ENCODE data around the gene CPA3.

The CPA3 gene

DNA sequence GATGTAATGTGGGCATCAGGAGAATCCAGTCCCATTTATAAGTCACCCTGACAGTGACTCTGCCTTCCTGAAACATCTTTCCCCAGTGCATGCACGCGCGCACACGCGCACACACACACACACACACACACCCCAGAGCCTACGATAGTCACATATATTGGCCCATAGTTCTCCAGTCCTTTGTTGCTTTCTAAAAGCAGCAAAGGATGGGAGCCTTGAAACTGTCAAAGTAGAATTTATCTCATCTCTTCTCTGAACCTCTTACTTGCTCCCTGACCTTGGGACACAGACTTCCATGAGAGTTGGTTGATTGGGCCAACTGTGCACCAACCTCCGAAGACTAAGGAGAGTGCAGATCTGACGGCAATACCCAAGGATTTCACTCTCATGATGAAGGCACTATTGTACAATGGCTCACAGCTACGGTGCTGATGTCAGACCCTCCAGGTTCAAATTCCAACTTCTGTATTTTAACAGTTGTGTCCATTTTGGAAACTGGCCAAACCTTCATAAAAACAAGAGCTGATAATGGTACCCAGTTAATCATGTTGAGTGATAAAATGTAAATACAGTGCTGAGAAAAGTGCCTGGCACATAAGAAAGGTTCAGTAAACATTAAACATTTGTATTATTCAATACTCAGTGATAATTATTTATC, 8.3 kb downstream of the CPA3 start:
- H3K27me3 Mint-ChIP-seq, result peaks cover 18 to 23% of the 10 kb centered on the region in 2 donors
- ATAC-seq (replicated peaks), result no peak
- no peak for DNase-seq
- H3K9me3 Mint-ChIP-seq, result no peaks in the 10 kb centered on the region
- no peak overlapping the region for H3K4me3 Mint-ChIP-seq
- H3K27ac Mint-ChIP-seq, result no peak overlapping the region
- H3K36me3 Mint-ChIP-seq (ENCODE audit: insufficient read depth), result no peaks in the 10 kb centered on the region
- no peaks in the 10 kb centered on the region for H3K4me1 Mint-ChIP-seq (ENCODE audit: low read depth in 2 of 2)

DNA sequence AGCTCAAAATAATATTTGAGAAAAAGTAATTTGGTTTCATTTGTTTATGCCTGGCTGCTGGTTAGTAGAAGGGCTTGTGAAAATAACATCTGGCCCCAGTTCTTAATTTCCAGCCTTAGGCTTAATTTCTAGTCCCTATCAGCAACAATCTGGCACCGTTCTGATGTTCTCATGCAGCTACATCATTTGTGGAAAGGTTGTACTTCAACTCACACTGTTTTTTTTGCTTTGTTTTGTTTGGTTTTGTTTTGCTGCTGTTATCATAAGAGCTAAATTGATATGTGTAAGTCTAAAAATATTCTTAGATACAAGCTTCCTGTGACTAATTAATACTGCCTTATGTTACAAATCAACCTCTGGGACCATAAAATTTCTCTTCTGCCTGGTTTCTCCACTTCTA, 8.9 kb downstream of the CPA3 start:
- H3K4me1 Mint-ChIP-seq (ENCODE audit: low read depth in 2 of 2), result no peaks in the 10 kb centered on the region
- no peak overlapping the region for H3K27ac Mint-ChIP-seq
- no peak for ATAC-seq (replicated peaks)
- H3K36me3 Mint-ChIP-seq (ENCODE audit: insufficient read depth), result no peaks in the 10 kb centered on the region
- no peaks in the 10 kb centered on the region for H3K9me3 Mint-ChIP-seq
- DNase-seq, result no peak
- peaks cover 16 to 24% of the 10 kb centered on the region in 2 donors for H3K27me3 Mint-ChIP-seq
- H3K4me3 Mint-ChIP-seq, result no peak overlapping the region

DNA sequence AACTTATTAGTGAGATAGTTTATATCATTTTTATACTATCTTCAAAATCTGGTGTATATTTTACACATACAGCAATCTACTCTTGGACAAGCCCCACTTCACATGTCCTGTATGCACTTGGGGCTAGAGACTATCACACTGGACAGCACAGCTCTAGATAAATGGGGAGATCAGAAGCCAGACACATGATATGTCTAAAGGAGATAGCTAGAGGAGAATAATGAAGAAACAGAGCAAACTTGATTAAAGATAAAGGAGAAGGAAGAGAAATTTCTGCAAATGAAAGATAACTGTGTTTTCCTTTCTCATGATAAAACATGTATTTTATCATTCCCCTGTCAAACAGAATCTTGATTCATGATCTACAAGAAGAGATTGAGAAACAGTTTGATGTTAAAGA, 13.0 kb downstream of the CPA3 start:
- Mint-ChIP-seq H3K36me3 (ENCODE audit: insufficient read depth) (no peaks in the 10 kb centered on the region), H3K9me3 (no peaks in the 10 kb centered on the region), H3K27me3 (peaks cover 18 to 33% of the 10 kb centered on the region in 2 donors), H3K27ac (no peak overlapping the region), H3K4me1 (ENCODE audit: low read depth in 2 of 2) (no peaks in the 10 kb centered on the region), H3K4me3 (no peak overlapping the region)
- no peak for DNase-seq
- ATAC-seq (replicated peaks), result no peak

DNA sequence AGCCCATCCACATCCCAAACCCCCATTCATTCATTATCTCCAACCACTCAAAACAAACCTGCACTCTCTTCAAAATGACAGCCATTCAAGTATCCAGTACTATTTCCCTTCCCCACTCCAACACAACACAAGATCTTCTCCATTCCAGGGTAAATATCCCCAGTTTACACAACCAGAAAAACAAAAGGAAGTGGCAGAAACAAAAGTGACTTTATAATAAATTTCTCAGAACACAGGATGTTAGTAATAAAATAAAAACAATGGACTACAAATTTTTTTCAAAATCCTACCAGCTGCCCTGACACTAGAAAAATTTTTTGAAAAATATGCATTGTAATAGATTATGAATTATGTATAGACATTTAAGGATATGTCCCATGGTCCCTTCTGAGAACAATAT, 14.2 kb downstream of the CPA3 start:
- no peak for ATAC-seq (replicated peaks)
- no peaks in the 10 kb centered on the region for H3K4me1 Mint-ChIP-seq (ENCODE audit: low read depth in 2 of 2)
- no peak overlapping the region for H3K27ac Mint-ChIP-seq
- no peak for DNase-seq
- no peaks in the 10 kb centered on the region for H3K36me3 Mint-ChIP-seq (ENCODE audit: insufficient read depth)
- H3K4me3 Mint-ChIP-seq, result no peak overlapping the region
- H3K9me3 Mint-ChIP-seq, result no peaks in the 10 kb centered on the region
- H3K27me3 Mint-ChIP-seq, result peaks cover 19 to 32% of the 10 kb centered on the region in 2 donors

DNA sequence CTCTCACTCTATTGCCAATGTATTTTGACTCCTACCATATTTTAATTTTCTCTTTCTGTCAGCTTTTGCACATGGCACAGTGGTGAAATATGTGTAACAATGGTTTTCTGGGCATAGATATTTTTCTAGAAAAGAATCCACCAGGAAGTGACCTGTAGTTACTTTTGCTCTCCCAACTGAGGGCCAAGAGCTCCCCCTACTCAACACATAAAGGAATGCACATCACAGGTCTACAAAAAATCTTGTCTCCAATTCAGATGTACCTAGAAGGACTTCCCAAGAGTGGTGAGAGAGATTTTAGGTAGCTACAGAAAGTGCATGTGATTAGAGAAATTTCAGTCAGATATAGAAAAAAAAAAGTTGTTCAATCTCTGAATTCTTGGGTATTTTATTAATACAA, 15.6 kb downstream of the CPA3 start:
- Mint-ChIP-seq H3K4me1 (ENCODE audit: low read depth in 2 of 2) (no peaks in the 10 kb centered on the region), H3K9me3 (no peaks in the 10 kb centered on the region), H3K36me3 (ENCODE audit: insufficient read depth) (no peaks in the 10 kb centered on the region), H3K4me3 (no peak overlapping the region), H3K27ac (no peak overlapping the region), H3K27me3 (peaks cover 14 to 28% of the 10 kb centered on the region in 2 donors)
- no peak for DNase-seq
- no peak for ATAC-seq (replicated peaks)

DNA sequence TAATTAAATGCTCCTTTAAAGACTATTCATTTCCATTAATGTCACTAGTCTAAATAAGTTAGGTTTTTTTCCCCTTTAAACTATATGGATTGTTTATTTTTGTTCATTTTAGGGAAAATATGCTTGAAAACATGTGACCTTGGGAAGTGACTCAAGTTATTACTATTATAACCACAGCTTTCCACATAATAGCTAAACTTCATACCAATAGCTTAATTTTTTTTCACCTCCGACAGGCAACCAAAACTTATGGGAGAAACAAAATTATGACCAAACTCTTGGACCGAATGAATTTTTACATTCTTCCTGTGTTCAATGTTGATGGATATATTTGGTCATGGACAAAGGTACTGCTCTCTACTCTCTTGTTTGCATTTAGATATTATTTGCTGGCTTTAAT, 16.2 kb downstream of the CPA3 start:
- Mint-ChIP-seq H3K4me1 (ENCODE audit: low read depth in 2 of 2) (no peaks in the 10 kb centered on the region), H3K36me3 (ENCODE audit: insufficient read depth) (no peaks in the 10 kb centered on the region), H3K27me3 (peaks cover 14 to 28% of the 10 kb centered on the region in 2 donors), H3K4me3 (no peak overlapping the region), H3K27ac (no peak overlapping the region), H3K9me3 (no peaks in the 10 kb centered on the region)
- DNase-seq (no peak), ATAC-seq (replicated peaks) (no peak)

DNA sequence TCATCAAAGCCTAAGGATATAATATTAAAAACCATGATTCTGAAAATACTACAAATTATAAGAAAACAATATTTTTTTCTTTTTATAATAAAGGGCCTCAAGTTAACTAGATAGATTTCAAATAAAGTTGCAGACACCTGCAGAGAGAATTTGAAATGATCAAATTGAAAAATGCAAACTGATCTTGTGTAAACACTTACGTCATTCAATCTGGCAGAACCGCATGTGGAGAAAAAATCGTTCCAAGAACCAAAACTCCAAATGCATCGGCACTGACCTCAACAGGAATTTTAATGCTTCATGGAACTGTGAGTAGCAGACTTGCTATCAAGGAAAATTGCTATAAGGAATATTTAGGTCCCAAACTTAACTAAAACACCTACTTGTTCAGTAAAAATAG, 17.2 kb downstream of the CPA3 start:
- Mint-ChIP-seq H3K4me3 (no peak overlapping the region), H3K36me3 (ENCODE audit: insufficient read depth) (no peaks in the 10 kb centered on the region), H3K27ac (no peak overlapping the region), H3K9me3 (no peaks in the 10 kb centered on the region), H3K4me1 (ENCODE audit: low read depth in 2 of 2) (no peaks in the 10 kb centered on the region), H3K27me3 (peaks cover 17 to 22% of the 10 kb centered on the region in 2 donors)
- no peak for ATAC-seq (replicated peaks)
- DNase-seq, result no peak

DNA sequence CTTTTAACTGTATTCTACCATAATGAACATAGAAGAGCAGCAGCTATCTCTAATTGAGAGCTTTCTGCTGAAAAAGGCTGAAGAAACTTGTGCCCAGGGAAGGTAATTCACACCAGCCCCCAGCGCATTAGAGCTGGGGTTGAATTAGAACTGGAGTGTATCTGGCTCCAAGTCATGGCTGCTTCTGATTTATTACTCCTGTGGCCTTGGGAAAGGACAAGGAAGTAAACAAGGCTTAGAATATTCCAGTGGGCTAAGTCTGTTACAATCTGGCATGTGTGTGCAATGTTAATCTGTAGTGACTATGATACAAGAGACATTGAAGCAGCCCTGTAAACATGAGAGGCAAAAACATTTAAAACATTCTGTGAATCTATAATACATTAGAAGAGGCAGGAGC, 18.1 kb downstream of the CPA3 start:
- DNase-seq (no peak), ATAC-seq (replicated peaks) (no peak)
- no peaks in the 10 kb centered on the region for H3K36me3 Mint-ChIP-seq (ENCODE audit: insufficient read depth)
- peaks cover 15 to 23% of the 10 kb centered on the region in 2 donors for H3K27me3 Mint-ChIP-seq
- no peaks in the 10 kb centered on the region for H3K4me1 Mint-ChIP-seq (ENCODE audit: low read depth in 2 of 2)
- H3K4me3 Mint-ChIP-seq, result no peak overlapping the region
- H3K27ac Mint-ChIP-seq, result no peak overlapping the region
- H3K9me3 Mint-ChIP-seq, result no peaks in the 10 kb centered on the region

DNA sequence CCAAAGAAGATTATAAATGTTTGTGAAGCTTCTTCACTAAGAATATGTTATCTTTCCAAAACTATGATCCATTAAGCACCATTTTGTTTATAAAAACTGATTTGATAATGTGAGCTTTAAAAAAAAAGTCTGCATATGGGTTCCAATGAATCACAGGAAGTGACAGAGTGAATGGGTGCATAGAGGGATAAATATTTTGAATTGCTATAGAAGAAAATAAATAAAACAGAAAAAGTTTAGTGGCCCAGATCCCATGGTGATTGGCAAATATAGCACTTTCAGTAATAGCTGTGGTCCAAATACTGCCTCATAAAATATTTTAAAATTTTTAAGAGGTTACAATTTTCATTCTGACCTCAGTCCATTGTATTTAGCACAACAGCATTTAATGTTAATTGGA, 19.2 kb downstream of the CPA3 start:
- ATAC-seq (replicated peaks), result no peak
- no peak for DNase-seq
- H3K4me1 Mint-ChIP-seq (ENCODE audit: low read depth in 2 of 2), result no peaks in the 10 kb centered on the region
- H3K9me3 Mint-ChIP-seq, result no peaks in the 10 kb centered on the region
- no peak overlapping the region for H3K4me3 Mint-ChIP-seq
- no peak overlapping the region for H3K27ac Mint-ChIP-seq
- H3K27me3 Mint-ChIP-seq, result peaks cover 14 to 30% of the 10 kb centered on the region in 2 donors
- H3K36me3 Mint-ChIP-seq (ENCODE audit: insufficient read depth), result no peaks in the 10 kb centered on the region

DNA sequence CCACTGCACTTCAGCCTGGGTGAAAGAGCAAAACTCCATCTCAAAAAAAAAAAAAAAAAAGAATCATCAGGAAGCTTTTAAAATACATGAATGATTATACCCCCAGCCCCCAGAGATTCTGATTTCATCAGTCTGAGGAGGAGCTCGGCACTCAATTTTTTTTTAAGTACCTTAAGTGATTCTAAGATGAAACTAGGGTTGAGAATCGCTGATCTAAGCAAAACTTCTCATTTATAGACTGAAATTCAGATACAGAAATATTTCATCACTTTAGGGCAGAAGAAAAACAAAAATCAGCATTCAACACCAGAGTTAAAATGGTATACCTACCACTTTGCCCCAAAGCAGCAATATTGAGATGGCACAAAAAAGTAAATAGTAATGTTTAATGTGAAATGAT, 24.7 kb downstream of the CPA3 start:
- DNase-seq (no peak), ATAC-seq (replicated peaks) (no peak)
- H3K4me1 Mint-ChIP-seq (ENCODE audit: low read depth in 2 of 2), result no peaks in the 10 kb centered on the region
- no peaks in the 10 kb centered on the region for H3K36me3 Mint-ChIP-seq (ENCODE audit: insufficient read depth)
- H3K27me3 Mint-ChIP-seq, result peaks cover 17 to 25% of the 10 kb centered on the region in 2 donors
- H3K27ac Mint-ChIP-seq, result no peak overlapping the region
- H3K4me3 Mint-ChIP-seq, result no peak overlapping the region
- no peaks in the 10 kb centered on the region for H3K9me3 Mint-ChIP-seq

DNA sequence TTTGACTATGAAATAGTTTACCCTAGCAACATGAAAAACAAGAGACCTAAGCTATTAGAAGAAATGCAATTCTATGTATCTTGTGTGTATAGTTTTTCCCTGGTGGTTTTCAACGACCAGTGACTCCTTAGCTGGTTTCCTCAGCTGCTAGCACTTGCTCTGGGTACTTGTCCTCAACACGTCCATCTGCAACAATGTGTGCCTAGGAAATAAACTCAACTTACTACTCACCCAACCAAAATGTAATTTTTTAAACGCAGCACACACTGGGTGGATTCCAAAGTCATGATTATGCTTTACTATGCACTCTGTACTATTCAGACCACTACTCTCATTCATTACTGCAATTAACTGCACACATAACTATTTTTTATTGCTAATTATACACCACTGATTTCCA, 31.0 kb downstream of the CPA3 start:
- no peak for DNase-seq
- no peaks in the 10 kb centered on the region for H3K9me3 Mint-ChIP-seq
- no peaks in the 10 kb centered on the region for H3K4me1 Mint-ChIP-seq (ENCODE audit: low read depth in 2 of 2)

DNA sequence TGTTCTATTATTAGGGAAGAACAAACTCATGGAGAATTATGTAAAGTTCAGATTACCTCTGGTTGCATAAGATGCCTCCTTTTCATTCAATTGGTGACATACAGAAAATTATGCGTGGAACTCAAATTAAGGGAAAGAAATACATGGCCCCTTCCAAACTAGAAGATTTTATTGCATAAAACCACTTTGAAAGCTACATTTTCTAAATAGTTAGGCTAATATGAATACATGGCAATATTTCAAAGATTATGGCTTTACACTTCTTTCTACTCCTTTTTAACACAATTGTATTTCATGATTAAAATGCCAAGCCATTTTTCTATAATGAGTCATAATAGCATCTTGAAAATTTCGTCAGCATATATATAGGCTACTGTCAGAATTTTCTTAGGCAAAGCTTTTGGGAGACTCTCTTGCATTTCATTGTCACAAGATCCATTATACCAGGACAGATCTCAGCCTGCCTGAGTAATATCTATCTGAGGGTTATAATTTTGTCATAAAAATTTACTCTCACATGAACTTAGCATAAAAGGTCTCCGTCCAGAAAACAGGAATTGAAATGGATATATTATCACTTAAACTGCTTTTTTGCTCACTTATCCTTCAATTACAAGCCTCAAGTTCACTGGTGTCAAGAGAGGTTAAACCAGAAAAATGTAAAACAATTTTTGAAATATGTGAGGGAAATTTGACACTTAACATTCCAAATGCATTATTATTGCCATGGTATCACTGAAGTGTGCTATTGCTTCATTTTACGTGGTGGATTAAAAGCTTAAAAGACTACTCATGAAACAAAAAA, 37.1 kb downstream of the CPA3 start:
- Mint-ChIP-seq H3K27me3 (peaks cover 35 to 37% of the 10 kb centered on the region in 2 donors), H3K36me3 (ENCODE audit: insufficient read depth) (peaks cover 3% of the 10 kb centered on the region), H3K4me1 (ENCODE audit: low read depth in 2 of 2) (no peaks in the 10 kb centered on the region), H3K27ac (no peak overlapping the region), H3K4me3 (no peak overlapping the region), H3K9me3 (no peaks in the 10 kb centered on the region)
- ATAC-seq (replicated peaks) (no peak), DNase-seq (no peak)

More for the DNA sequence above, 31.0 kb downstream of the CPA3 start:
- Mint-ChIP-seq H3K4me3 (no peak overlapping the region), H3K36me3 (ENCODE audit: insufficient read depth) (peaks cover 3% of the 10 kb centered on the region), H3K27me3 (peaks cover 16 to 19% of the 10 kb centered on the region in 2 donors), H3K27ac (no peak overlapping the region)
- ATAC-seq (replicated peaks), result no peak

DNA sequence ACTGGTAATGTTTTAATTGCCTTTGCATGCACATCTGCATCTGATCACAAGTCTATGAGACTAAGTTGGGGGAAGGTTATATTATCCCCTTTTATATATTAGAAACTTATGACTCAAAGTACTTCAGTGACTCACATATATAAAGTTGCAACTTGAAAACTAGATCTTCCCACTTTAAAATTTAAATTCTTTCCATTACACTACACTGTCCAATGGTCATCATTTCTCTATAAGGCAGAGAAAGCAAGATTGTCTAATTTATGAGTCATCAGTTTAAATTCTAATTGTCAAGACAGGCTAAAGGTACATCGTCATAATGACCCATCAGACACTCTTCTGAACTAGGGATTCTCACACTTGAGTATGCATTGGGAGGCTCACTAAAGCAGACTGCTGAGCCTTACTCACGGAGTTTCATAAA, 37.9 kb downstream of the CPA3 start:
- peaks cover 36 to 40% of the 10 kb centered on the region in 2 donors for H3K27me3 Mint-ChIP-seq
- H3K4me1 Mint-ChIP-seq (ENCODE audit: low read depth in 2 of 2), result no peaks in the 10 kb centered on the region
- H3K36me3 Mint-ChIP-seq (ENCODE audit: insufficient read depth), result peaks cover 3% of the 10 kb centered on the region
- H3K27ac Mint-ChIP-seq, result no peak overlapping the region
- no peak overlapping the region for H3K4me3 Mint-ChIP-seq
- no peak for ATAC-seq (replicated peaks)
- no peak for DNase-seq
- H3K9me3 Mint-ChIP-seq, result no peaks in the 10 kb centered on the region

DNA sequence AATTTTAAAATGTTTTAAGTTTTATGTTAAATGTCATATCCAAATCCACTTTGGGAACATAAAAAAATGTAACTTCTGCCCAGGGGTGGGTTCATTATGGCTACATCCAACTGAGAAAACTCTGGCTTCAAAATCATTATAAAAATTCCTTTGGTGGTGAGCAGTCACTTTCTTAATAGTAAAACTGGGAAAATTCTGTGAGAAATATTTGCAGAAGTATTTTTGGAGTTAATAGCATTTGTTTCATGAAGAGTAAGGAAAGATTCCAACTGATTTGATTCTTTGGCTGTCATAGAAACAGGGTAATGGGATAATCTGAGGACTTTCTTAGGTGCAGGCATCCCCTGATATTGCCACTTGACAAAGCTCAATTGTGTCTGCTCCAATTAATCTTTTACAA, 38.8 kb downstream of the CPA3 start:
- ATAC-seq (replicated peaks) (no peak), DNase-seq (no peak)
- Mint-ChIP-seq H3K27ac (no peak overlapping the region), H3K36me3 (ENCODE audit: insufficient read depth) (peaks cover 3% of the 10 kb centered on the region), H3K9me3 (no peaks in the 10 kb centered on the region), H3K4me3 (no peak overlapping the region), H3K4me1 (ENCODE audit: low read depth in 2 of 2) (no peaks in the 10 kb centered on the region), H3K27me3 (peaks cover 45 to 47% of the 10 kb centered on the region in 2 donors)
